ENCODE measurements around the gene LHPP.

GRCh38 chr10:124515244-124515970 lies 53.8 kb downstream of the LHPP start:
- TF ChIP-seq YY1 (IDR thresholded peaks at IDR 0.05; ENCODE audit: insufficient read depth, insufficient read length): no peak
- no peak for TF ChIP-seq ZNF274 (IDR thresholded peaks at IDR 0.05; ENCODE audit: low read depth, low read length)
